Activated CD8-positive, alpha-beta memory T cell treated with anti-CD3 and anti-CD28 coated beads, Interleukin-2, amount 10 ng/mL, durations not matched to agents 7 days and 5 days (primary cell): ENCODE measurements around the gene CNPY4. TPM values are rescaled to one million over a fixed set of nuclear protein-coding genes. Genes with fewer than 3 reads are reported as not detected.
A peak's percentile ranks its signal among the peaks of the same experiment; 100 is the strongest.

Source experiments
- ATAC-seq: fragments of 150-1000 bp; cut with Tn5 transposase; one replicate; pipeline ENCODE4 v1.10.0; 2021; ENCODE audit warnings: moderate library complexity
- CTCF ChIA-PET: fragments of 350-600 bp; sonication (Branson Sonifier 250); formaldehyde crosslinking; loops from one replicate; lab custom pipeline; 2021; ENCODE audit warnings: antibody characterized with exemption; lab: Charles Lee
- DNase-seq: peaks from one replicate; pipeline ENCODE4 v3.0.0-alpha.2; 2020
- H3K27ac Mint-ChIP-seq: one replicate; pipeline ENCODE4 v1.8.0; 2021; ENCODE audit warnings: mild to moderate bottlenecking, mixed read lengths
- H3K27me3 Mint-ChIP-seq: one replicate; pipeline ENCODE4 v1.8.0; 2021; ENCODE audit warnings: mixed read lengths
- H3K36me3 Mint-ChIP-seq: one replicate; pipeline ENCODE4 v1.8.0; 2021; ENCODE audit warnings: mild to moderate bottlenecking, mixed read lengths
- H3K4me1 Mint-ChIP-seq: one replicate; pipeline ENCODE4 v1.8.0; 2021; ENCODE audit warnings: mixed read lengths
- H3K4me3 Mint-ChIP-seq: one replicate; pipeline ENCODE4 v1.8.0; 2021; ENCODE audit warnings: mild to moderate bottlenecking, moderate library complexity, mixed read lengths
- H3K9me3 Mint-ChIP-seq: one replicate; pipeline ENCODE4 v1.8.0; 2022; ENCODE audit warnings: low read depth, mixed read lengths
- total RNA-seq, 2 experiments: library from RNA; stranded (reverse); gene quantifications; one replicate each; pipeline ENCODE4 v1.2.3, GENCODE V29; 2021

The CNPY4 gene
- total RNA-seq, 2 experiments from 2014 or later, result 27.3 to 28.0 TPM

DNA sequence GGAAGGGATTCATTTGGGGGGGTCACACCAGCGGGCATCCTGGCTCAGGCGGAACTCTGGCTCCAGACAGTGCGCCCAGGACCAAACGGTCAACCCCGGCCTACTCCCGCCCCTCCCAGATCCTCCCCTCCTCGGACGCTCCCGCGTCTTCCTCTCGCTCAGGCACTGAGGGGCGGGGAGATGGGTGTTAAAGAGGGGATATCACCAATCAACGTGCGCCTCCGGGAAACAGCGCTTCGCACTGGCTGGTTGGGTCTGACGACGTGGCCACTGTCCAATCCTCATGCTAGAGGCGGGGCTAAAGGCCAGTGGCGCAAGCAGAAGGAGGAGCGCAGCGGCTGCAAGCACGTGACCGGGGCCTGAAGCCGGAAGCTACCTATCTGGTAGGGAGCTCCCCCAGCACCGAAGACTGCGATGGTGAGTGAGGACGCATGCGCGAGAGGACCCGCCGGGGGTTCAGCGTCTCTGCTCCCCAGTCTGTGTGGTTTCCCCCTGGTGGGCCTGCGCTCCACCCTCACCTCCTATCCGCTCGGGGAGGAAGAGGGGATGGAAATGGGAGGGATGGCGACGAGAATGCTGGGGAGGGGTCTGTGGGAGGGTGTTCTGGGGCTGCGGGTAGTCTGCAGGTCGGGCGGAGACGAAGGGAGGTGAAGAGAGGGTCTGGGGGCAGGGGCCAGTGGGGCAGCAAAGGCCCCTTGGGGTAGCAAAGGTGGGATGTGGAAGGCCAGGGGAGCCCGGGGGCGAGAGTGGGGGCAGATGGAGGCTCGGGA, 29.3 kb downstream of the CNPY4 start, which contains the start of gene LAMTOR4:
Gene LAMTOR4 (plus strand): TSS at position 360 of the 770 bp plus-strand sequence. CDS start 55 bp downstream, at position 415.
- Mint-ChIP-seq H3K27ac (peak within 1 kb of the TSS; percentile 98), H3K4me1 (peaks cover 37% of the 10 kb centered on the region), H3K9me3 (no peaks in the 10 kb centered on the region), H3K27me3 (no peaks in the 10 kb centered on the region), H3K4me3 (peak within 1 kb of the TSS; percentile 94), H3K36me3 (peaks cover 22% of the 10 kb centered on the region)
- DNase-seq (peak; percentile 100), ATAC-seq (peak; percentile 99)
- CTCF ChIA-PET, result interaction anchor here (0.6 to 6.2 kb wide), 16 partner anchors 10 to 259 kb away, joined by 3 to 37 read pairs (median 4); partner anchors contain the start of gene GAL3ST4

DNA sequence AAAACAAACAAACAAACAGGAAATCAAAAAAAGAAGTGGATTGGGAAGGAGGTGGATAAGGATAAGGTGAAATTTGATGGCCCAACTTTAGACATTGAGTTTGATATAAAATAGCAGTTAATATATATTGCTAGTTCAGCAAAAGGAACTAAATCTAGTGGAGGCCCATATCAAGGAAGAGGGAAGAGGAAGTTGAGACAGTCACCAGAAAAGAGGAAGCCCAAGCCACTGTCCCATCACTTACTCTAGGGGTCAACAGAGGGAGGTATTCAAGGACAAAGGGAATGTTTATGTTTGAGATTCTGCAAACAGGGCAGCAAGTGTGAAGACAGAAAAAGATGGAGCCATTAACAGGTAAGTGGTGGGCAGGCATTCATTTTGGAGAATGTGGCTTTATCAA, 33.0 kb downstream of the CNPY4 start:
- Mint-ChIP-seq H3K27me3 (no peaks in the 10 kb centered on the region), H3K36me3 (peaks cover 39% of the 10 kb centered on the region), H3K4me1 (peaks cover 64% of the 10 kb centered on the region), H3K9me3 (no peaks in the 10 kb centered on the region), H3K27ac (peak overlapping the region; percentile 71), H3K4me3 (no peak overlapping the region)
- no peak for DNase-seq
- ATAC-seq, result no peak
- CTCF ChIA-PET, result interaction anchor here (0.7 kb wide), 1 partner anchor 70 kb away, joined by 3 read pairs; no protein-coding TSS in a partner anchor

DNA sequence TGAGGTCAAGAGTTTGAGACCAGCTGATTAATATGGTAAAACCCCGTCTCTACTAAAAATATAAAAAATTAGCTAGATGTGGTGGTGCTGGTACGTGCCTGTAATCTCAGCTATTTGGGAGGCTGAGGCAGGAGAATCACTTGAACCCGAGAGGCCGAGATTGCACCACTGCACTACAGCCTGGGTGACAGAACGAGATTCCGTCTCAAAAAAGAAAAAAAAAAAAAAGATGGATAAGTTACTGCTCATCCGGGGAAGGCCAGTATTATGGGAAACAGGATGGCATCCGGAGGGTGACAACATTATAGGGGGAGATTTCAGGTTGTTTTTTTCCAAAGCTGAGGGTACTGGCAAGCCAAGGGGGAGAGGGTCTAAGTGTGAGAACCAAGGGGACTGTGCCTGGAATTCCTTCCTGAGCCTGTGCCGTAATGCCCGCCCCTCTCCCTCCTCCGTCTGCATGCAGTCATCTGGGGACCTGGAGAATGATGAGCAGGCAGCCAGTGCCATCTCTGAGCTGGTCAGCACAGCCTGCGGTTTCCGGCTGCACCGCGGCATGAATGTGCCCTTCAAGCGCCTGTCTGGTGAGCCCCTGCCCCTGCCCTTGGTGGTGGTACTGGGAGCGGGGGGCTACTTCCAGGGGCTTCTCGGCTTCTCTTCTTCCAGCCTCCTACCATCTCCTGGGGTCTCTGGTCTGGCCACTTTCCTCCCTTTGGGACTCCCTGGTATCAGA, 33.7 kb downstream of the CNPY4 start:
- no peaks in the 10 kb centered on the region for H3K27me3 Mint-ChIP-seq
- peaks cover 43% of the 10 kb centered on the region for H3K36me3 Mint-ChIP-seq
- no peaks in the 10 kb centered on the region for H3K9me3 Mint-ChIP-seq
- no peak overlapping the region for H3K4me3 Mint-ChIP-seq
- ATAC-seq, result no peak
- peaks cover 66% of the 10 kb centered on the region for H3K4me1 Mint-ChIP-seq
- CTCF ChIA-PET, result interaction anchor here (0.7 kb wide), 1 partner anchor 69 kb away, joined by 3 read pairs; no protein-coding TSS in a partner anchor
- no peak for DNase-seq
- peak overlapping the region; percentile 37 for H3K27ac Mint-ChIP-seq

DNA sequence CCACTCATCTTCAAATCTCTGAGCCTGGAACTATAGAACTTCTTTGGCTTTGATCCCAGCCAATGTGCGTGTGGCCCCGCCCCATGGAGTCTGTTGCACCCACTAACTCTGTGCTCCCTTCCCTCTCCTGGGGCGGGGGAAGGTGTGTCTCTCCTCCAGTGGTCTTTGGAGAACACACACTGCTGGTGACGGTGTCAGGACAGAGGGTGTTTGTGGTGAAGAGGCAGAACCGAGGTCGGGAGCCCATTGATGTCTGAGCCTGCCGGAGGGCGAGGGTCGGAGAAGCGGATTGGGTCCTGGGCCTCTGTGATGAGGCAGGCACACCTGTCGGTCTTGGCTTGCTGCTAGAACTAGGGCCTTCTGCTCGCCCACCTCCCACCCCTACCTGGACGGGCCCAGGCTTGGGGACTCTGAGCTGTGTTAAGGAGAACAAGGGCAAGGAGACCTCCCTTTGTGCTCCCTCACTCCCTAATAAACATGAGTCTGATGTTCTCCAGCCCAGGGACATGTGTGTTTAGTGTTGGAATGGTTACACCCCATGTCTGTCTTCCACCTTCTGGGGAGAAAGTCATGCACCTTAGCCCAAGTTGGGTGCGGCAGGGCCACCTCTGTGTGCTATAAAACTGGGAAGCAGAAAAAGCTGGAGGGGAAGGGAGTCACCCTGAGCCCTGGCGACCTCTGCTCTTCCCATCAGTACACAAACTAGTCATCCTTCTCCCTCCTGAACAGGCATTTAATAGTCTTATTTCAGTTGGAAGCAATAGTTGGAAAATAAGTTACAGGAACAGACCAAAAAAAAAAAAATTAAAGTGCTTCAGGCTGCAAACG, 34.5 kb downstream of the CNPY4 start:
- Mint-ChIP-seq H3K9me3 (no peaks in the 10 kb centered on the region), H3K27ac (peak overlapping the region; percentile 42), H3K36me3 (peaks cover 43% of the 10 kb centered on the region), H3K4me3 (no peak overlapping the region), H3K4me1 (peaks cover 61% of the 10 kb centered on the region), H3K27me3 (no peaks in the 10 kb centered on the region)
- DNase-seq (no peak), ATAC-seq (no peak)
- CTCF ChIA-PET, result interaction anchor here (9.7 kb wide), 1 partner anchor 23 kb away, joined by 61 read pairs; no protein-coding TSS in a partner anchor

DNA sequence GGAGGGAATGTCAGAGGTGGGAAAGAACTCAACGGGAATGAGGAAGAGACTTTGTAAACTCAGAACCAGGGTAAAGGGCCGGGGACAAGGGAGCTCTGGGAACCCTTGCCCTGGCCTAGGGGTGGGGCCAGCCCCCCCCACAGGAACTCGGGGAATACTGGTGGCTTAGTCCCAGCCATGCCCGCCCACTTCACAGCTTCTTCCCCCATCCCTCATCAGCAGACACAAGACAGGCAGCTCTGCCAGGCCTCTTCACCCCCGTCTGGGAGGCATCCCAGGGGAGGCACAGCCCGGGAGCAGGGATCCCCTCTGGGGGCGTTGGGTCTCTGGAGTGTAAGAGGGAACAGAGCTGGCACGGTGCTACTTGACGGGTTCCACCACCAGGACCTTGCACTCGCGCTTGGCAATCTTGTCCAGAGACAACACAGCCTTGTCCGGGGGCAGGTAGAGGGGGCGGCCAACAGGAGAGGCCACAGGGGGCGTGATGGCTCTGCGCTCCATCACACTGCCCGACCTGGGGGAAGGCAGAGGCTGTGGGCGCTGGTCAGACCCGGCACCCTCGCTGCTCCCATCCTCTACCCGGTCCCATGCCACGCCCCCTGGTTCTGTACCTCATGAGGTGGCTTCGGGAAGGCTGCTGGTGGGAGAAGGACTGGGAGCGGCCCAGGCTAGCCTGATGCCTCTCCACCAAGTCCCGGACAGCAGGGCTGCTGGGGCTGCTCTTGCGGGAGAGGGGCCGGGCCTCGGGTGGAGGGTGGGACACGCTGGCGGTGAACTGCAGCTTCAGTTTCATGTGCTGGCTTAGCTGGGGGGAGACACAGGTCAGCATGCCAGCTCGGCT, 35.4 kb downstream of the CNPY4 start:
- no peak for DNase-seq
- ATAC-seq, result no peak
- no peaks in the 10 kb centered on the region for H3K9me3 Mint-ChIP-seq
- peaks cover 65% of the 10 kb centered on the region for H3K4me1 Mint-ChIP-seq
- no peak overlapping the region for H3K27ac Mint-ChIP-seq
- no peak overlapping the region for H3K4me3 Mint-ChIP-seq
- H3K27me3 Mint-ChIP-seq, result no peaks in the 10 kb centered on the region
- CTCF ChIA-PET, result interaction anchor here (5.7 to 9.7 kb wide), 2 partner anchors 24 to 62 kb away, joined by 19 to 61 read pairs; no protein-coding TSS in a partner anchor
- H3K36me3 Mint-ChIP-seq, result peaks cover 43% of the 10 kb centered on the region

DNA sequence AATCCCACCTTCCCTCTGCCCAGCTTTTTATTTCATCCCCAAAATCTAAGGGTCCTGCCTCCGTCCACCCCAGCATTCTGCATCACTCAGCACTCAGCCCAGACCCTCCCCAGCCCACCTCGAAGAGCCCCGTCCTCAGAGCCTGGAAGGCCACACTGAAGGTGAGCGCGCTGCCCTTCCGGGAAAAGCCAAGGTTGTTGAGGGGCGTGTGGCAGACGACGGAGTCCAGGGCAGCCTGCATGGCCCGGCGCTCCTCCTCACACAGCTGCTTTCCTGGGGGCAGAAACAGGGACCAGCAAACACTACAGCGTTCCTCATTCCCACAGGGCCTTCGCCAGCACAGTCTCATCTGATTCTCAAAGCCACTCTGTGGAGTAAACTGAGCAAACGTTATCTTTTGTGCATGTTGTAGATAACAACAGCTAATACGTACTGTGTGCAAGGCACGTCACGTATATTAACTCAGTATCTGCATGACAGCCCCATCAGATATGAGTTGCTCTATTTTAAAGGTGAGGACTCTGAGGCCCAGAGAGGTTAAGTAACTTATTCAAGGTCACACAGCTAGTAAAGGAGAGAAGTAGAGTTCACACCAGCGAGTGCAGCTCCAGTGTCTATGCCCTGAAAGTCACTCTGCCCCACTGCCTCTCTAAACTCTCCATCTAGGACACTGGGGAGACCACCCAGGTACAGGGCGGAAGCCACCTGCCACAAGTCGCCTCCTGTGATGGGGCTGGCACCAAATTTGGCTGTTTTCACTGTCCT, 36.3 kb downstream of the CNPY4 start:
- ATAC-seq, result no peak
- no peaks in the 10 kb centered on the region for H3K27me3 Mint-ChIP-seq
- H3K9me3 Mint-ChIP-seq, result no peaks in the 10 kb centered on the region
- no peak for DNase-seq
- peak overlapping the region; percentile 67 for H3K27ac Mint-ChIP-seq
- CTCF ChIA-PET, result interaction anchor here (5.7 to 9.7 kb wide), 2 partner anchors 25 to 62 kb away, joined by 19 to 61 read pairs; no protein-coding TSS in a partner anchor
- peaks cover 57% of the 10 kb centered on the region for H3K4me1 Mint-ChIP-seq
- peaks cover 36% of the 10 kb centered on the region for H3K36me3 Mint-ChIP-seq
- no peak overlapping the region for H3K4me3 Mint-ChIP-seq

GRCh38 chr7:100156331-100157068, 37.1 kb downstream of the CNPY4 start:
- DNase-seq, result no peak
- H3K4me1 Mint-ChIP-seq, result peaks cover 56% of the 10 kb centered on the region
- no peaks in the 10 kb centered on the region for H3K27me3 Mint-ChIP-seq
- ATAC-seq, result no peak
- H3K4me3 Mint-ChIP-seq, result peak overlapping the region; percentile 57
- peak overlapping the region; percentile 67 for H3K27ac Mint-ChIP-seq
- peaks cover 35% of the 10 kb centered on the region for H3K36me3 Mint-ChIP-seq
- H3K9me3 Mint-ChIP-seq, result no peaks in the 10 kb centered on the region
- CTCF ChIA-PET, result interaction anchor here (0.8 to 9.7 kb wide), 3 partner anchors 25 to 61 kb away, joined by 3 to 61 read pairs (median 19); no protein-coding TSS in a partner anchor

DNA sequence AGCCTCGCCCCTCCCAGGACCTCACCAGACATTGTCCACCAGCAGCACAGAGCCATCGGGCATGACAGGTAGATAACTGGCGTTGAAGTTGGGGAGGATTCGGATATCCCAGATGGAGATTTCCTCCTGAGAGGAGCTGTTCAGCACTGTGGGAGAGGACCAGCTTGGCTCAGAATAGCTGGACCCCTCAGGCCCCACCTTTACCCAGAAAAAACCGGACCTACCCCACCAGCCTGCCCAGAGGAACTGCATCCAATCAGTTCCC, 37.6 kb downstream of the CNPY4 start:
- Mint-ChIP-seq H3K9me3 (no peaks in the 10 kb centered on the region), H3K27ac (peak overlapping the region; percentile 67), H3K27me3 (no peaks in the 10 kb centered on the region), H3K4me3 (peak overlapping the region; percentile 57), H3K4me1 (peaks cover 51% of the 10 kb centered on the region), H3K36me3 (peaks cover 31% of the 10 kb centered on the region)
- no peak for DNase-seq
- CTCF ChIA-PET, result interaction anchor here (0.8 to 9.7 kb wide), 4 partner anchors 11 to 60 kb away, joined by 3 to 61 read pairs (median 13); partner anchors contain the start of gene GAL3ST4
- ATAC-seq, result no peak

DNA sequence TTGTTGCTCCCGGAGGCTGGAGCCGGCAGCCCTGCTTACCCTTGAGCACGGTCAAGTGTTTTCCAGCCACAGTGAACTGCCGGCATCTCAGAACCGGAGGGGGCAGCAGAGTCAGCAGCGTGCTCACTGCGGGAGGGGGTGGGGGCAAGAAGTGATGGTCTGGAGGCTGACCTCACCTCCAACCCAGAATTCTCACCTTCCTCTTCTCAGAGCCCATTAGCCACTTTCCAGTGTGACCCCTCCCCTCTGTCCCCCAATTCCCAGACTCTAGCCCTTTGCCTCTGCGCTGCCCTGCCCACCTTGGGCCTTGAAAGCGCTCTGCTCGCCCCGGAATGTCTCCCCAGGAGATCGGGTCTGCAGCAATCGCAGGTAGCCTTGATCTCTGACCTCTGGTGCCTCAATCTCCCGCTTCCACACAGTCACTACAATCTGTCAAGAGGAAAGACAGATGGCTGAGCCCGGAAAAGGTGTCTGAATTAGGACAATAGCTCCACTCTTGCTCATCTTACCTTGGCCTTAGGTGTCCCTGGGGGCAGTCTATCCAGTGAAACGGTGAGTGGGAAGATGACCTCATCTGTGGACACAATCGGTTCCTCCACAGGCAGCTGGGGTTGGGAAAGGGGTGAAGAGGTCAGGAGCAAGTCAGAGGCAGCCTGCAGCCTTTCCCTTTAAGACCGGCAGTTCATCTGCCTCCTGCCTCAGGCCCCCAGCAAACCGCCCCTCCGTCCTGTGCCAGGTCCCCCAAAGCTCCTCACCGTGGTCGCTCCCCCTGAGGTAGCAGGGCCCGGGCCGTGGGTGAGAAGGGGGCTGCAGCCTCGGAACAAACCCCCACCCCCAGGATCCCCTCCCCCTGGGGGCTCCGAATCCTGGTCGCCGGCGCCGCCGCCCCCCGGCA, 38.1 kb downstream of the CNPY4 start:
- peaks cover 47% of the 10 kb centered on the region for H3K4me1 Mint-ChIP-seq
- H3K4me3 Mint-ChIP-seq, result peak overlapping the region; percentile 75
- ATAC-seq (peak; percentile 5), DNase-seq (no peak)
- peaks cover 25% of the 10 kb centered on the region for H3K36me3 Mint-ChIP-seq
- no peaks in the 10 kb centered on the region for H3K9me3 Mint-ChIP-seq
- CTCF ChIA-PET, result interaction anchor here (0.8 to 9.7 kb wide), 5 partner anchors 10 to 60 kb away, joined by 3 to 61 read pairs (median 7); partner anchors contain the start of genes GAL3ST4, GPC2 and STAG3
- H3K27ac Mint-ChIP-seq, result peak overlapping the region; percentile 78
- no peaks in the 10 kb centered on the region for H3K27me3 Mint-ChIP-seq
